Ovary (tissue), 9 donors: Measurements from ENCODE around the gene WDR1. TPM values are rescaled to one million over a fixed set of nuclear protein-coding genes. Genes with fewer than 3 reads are reported as not detected.

Experiments used
- DNase-seq, 5 donors: peaks; one replicate each; pipeline ENCODE4 v3.0.0-alpha.2; 2019 to 2020
- H3K27ac ChIP-seq, 2 donors: fragments of 200-600 bp; one replicate each; pipeline versions ENCODE4 v1.5.1 to v1.8.0; 2019 to 2022
- H3K27me3 ChIP-seq: fragments of 200-600 bp; one replicate; pipeline ENCODE4 v1.8.0; 2022
- H3K36me3 ChIP-seq: fragments of 200-600 bp; sonication (generic); one replicate; pipeline ENCODE4 v1.5.1; 2019
- H3K4me1 ChIP-seq: one replicate; pipeline ENCODE4 v1.8.1; 2013; ENCODE audit warnings: mild to moderate bottlenecking, moderate library complexity; ENCODE audit not compliant: insufficient read depth
- H3K4me3 ChIP-seq: fragments of 200-600 bp; sonication (generic); one replicate; pipeline ENCODE4 v1.5.1; 2017
- H3K9me3 ChIP-seq, 2 donors: fragments of 200-600 bp in 1 of 2; sonication (generic) in 1 of 2; one replicate each; pipeline versions ENCODE4 v1.5.1 to v1.8.1; 2013 to 2019; ENCODE audit warnings: mild to moderate bottlenecking in 1 of 2, moderate library complexity in 1 of 2
- CTCF ChIP-seq, 3 donors: fragments of 450-650 bp in 2 of 3; fragments of 200-600 bp in 1 of 3; IDR thresholded peaks; one replicate each; pipeline versions ENCODE4 v1.5.1 to v1.8.0; 2016 to 2022; ENCODE audit warnings: antibody characterized with exemption in 3 of 3, mild to moderate bottlenecking in 1 of 3
- EP300 ChIP-seq: sonication (generic); formaldehyde crosslinking; IDR thresholded peaks from one replicate; pipeline ENCODE4 v1.6.1; 2017; ENCODE audit warnings: antibody characterized with exemption
- POLR2A ChIP-seq: fragments of 450-650 bp; IDR thresholded peaks from one replicate; pipeline ENCODE4 v1.6.1; 2017; ENCODE audit warnings: antibody characterized with exemption, mild to moderate bottlenecking, moderate library complexity
- WGBS, 3 donors: extraction: QIAGEN DNeasy Blood & Tissue Kit in 1 of 3; methylation state at CpG; one replicate each; pipeline versions ENCODE4 v1.1.5 to v1.1.7; 2013 to 2017; 5-methylcytosine and 5-hydroxymethylcytosine counted together
- intact Hi-C, 4 donors: fragments of 100-400 bp; cut with DNase I; formaldehyde crosslinking; loops; one replicate each; pipeline versions ENCODE4 v1.11.0 to v1.15.1; 2022 to 2023
- polyA plus RNA-seq, 2 donors: library from polyadenylated mRNA; stranded (reverse); fragments of 200-250 nt in 1 of 2; fragments of 350-450 nt in 1 of 2; fragmentation: Illumina TruSeq in 1 of 2; extraction: RNeasy Lipid Tissue Mini Kit (QIAGEN cat#74804) in 1 of 2; gene quantifications; one replicate each; pipeline ENCODE4 v1.2.3, GENCODE V29; 2013 to 2014
- total RNA-seq, 7 donors: library from RNA; depleted of rRNA in 2 of 7; stranded (reverse); fragments of >200 nt in 2 of 7; fragmentation: NEBNext Ultra II Directional in 3 of 7; extraction: Animal tissue kit (Norgen Biotek cat#: 25700) in 3 of 7; gene quantifications; one replicate each; pipeline versions ENCODE4 v1.1.0 to v1.2.4, GENCODE V29; 2016 to 2023
- donor health status: DM: no; HTN: no; CAD: no; lungs with moderate emphysema.
- donor health status: DM: no; HTN: no; CAD: no.
- donor health status: Bipolar disorder and iron deficiency.
- donor health status: DM: yes; HTN: yes; CAD: no.
- donor health status: DM: no; HTN: no; CAD: no.
- donor health status: DM: yes; HTN: yes; CAD: no.

Gene WDR1
- total and polyA plus RNA-seq, 9 donors = 67.2 to 352 (median 260) TPM

GRCh38 chr4:10107111-10108091 is 9.2 kb downstream of the WDR1 start:
- H3K4me3 ChIP-seq = peak overlapping the region; percentile 14
- peak in 2 of 5 donors; percentile 19 to 45 for DNase-seq
- H3K27me3 ChIP-seq = no peaks in the 10 kb centered on the region
- H3K27ac ChIP-seq = peak overlapping the region; percentile 68 to 73
- TF ChIP-seq EP300 = no peak
- WGBS, 3 donors = 52 to 59% (median 54%) methylated on average over 19 of the region's 19 CpGs
- peaks cover 46% of the 10 kb centered on the region for H3K4me1 ChIP-seq
- no peaks in the 10 kb centered on the region for H3K9me3 ChIP-seq
- H3K36me3 ChIP-seq = no peaks in the 10 kb centered on the region
- intact Hi-C loops = no loop called here

- Histone ChIP-seq H3K4me3 (peak overlapping the region; percentile 33), H3K36me3 (no peaks in the 10 kb centered on the region), H3K4me1 (peaks cover 44% of the 10 kb centered on the region), H3K27me3 (no peaks in the 10 kb centered on the region), H3K27ac (peak overlapping the region; percentile 70 to 73), H3K9me3 (no peaks in the 10 kb centered on the region)
- no peak for TF ChIP-seq EP300
- no peak for TF ChIP-seq CTCF (IDR thresholded peaks at IDR 0.05)
- no peak for TF ChIP-seq POLR2A
- 6 to 7% (median 6%) methylated on average over 13 of the region's 13 CpGs for WGBS, 3 donors
- peak; percentile 78 to 90 (median 83) for DNase-seq
- intact Hi-C loops = no loop called here
These were observed 10.1 kb downstream of the WDR1 start for GRCh38 chr4:10106421-10107039.

GRCh38 chr4:10105920-10106319 is 10.7 kb downstream of the WDR1 start:
- TF ChIP-seq CTCF (IDR thresholded peaks at IDR 0.05) = no peak
- no peak for TF ChIP-seq POLR2A
- no peak for TF ChIP-seq EP300
- 75 to 78% (median 75%) methylated on average over 4 of the region's 4 CpGs for WGBS, 3 donors
- Histone ChIP-seq H3K27me3 (no peaks in the 10 kb centered on the region), H3K36me3 (no peaks in the 10 kb centered on the region), H3K4me1 (peaks cover 43% of the 10 kb centered on the region), H3K4me3 (peak overlapping the region; percentile 33), H3K9me3 (no peaks in the 10 kb centered on the region), H3K27ac (peak overlapping the region; percentile 70 to 73)
- intact Hi-C loops = no loop called here
- no peak for DNase-seq

GRCh38 chr4:10105421-10105820 is 11.2 kb downstream of the WDR1 start:
- TF ChIP-seq POLR2A = no peak
- H3K4me3 ChIP-seq = peak overlapping the region; percentile 7
- 80 to 94% (median 91%) methylated on average over 4 of the region's 4 CpGs for WGBS, 3 donors

GRCh38 chr4:10104991-10105276 is 11.7 kb downstream of the WDR1 start:
- Histone ChIP-seq H3K27me3 (no peaks in the 10 kb centered on the region), H3K27ac (peak overlapping the region; percentile 71 to 73), H3K9me3 (no peaks in the 10 kb centered on the region), H3K4me1 (peaks cover 38% of the 10 kb centered on the region), H3K4me3 (peak overlapping the region; percentile 7), H3K36me3 (no peaks in the 10 kb centered on the region)
- no peak for DNase-seq
- intact Hi-C loops = no loop called here
- TF ChIP-seq CTCF (IDR thresholded peaks at IDR 0.05) = no peak
- TF ChIP-seq EP300 = no peak
- TF ChIP-seq POLR2A = no peak
- WGBS, 3 donors = 70 to 71% (median 71%) methylated on average over 6 of the region's 6 CpGs

More at GRCh38 chr4:10105421-10105820, 11.2 kb downstream of the WDR1 start:
- DNase-seq = no peak
- Histone ChIP-seq H3K9me3 (no peaks in the 10 kb centered on the region), H3K4me1 (peaks cover 41% of the 10 kb centered on the region), H3K27me3 (no peaks in the 10 kb centered on the region), H3K36me3 (no peaks in the 10 kb centered on the region), H3K27ac (peak overlapping the region; percentile 71 to 73)
- intact Hi-C loops = no loop called here
